GM18502 (cell line): ENCODE measurements around the gene DNAH3.
"Not testable (repeated sequence)": the region's sequence is repeated elsewhere in the genome, so short reads cannot be mapped to it uniquely, and the experiment has no call there.

Source experiments
- ATAC-seq: cut with Tn5 transposase; IDR thresholded peaks from one replicate; pipeline ENCODE4 v1.9.1; 2021; ENCODE audit warnings: mild to moderate bottlenecking; ENCODE audit not compliant: unreplicated experiment, poor library complexity

Gene DNAH3

GRCh38 chr16:21170116-21170515 lies 19.5 kb upstream of the DNAH3 start:
- ATAC-seq: not testable (repeated sequence)

GRCh38 chr16:21169249-21169981 lies 18.8 kb upstream of the DNAH3 start:
- no peak for ATAC-seq

DNA sequence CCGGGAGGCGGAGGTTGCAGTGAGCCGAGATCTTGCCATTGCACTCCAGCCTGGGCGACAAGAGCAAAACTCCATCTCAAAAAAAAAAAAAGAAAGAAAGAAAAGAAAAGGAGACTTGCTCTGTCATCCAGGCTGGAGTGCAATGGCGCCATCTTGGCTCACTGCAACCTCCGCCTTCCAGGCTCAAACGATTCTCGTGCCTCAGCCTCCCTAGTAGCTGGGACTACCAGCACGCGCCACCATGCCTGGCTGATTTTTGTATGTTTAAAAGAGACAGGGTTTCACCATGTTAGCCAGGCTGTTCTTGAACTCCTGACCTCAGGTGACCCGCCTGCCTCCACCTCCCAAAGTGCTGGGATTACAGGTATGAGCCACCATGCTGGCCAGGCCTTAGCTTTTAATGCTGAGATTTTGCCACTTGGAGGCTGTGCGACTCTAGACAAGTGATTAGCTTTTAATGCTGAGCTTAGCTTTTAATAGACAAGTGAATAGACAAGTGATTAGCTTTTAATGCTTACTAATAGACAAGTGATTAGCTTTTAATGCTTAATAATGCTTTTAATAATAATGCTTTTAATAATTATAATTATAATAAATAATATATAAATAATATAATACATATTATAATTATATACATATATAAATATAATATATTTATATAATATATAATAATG lies 17.4 kb upstream of the DNAH3 start:
- ATAC-seq: no peak

- no peak for ATAC-seq
Measured at GRCh38 chr16:21167360-21167759, 16.7 kb upstream of the DNAH3 start.

GRCh38 chr16:21166561-21166961 lies 15.9 kb upstream of the DNAH3 start:
- ATAC-seq: no peak

GRCh38 chr16:21164521-21165168 lies 14.0 kb upstream of the DNAH3 start:
- ATAC-seq: no peak

GRCh38 chr16:21163576-21163975 lies 12.9 kb upstream of the DNAH3 start:
- ATAC-seq: no peak

DNA sequence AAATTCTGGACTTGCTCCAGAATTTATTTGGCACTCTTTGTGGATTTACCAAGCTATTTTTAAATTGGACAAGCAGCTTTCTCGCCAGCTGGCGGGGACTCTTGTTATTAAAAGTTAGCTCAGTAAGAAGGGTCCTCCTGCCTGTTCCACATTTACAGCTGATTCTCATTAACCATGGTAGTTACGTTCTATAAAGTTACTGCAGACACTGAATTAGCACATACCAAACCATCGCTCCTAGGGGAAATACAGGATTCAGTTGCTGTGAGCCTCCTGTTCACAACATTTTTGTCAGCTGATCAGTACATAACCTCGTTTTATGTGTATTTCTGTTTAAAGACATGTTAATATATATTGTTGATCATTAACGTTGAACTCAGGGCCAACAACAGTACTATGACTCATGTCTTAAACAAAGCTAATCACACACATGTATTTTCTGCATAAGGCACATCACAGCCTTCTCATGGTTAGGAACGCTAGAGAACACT lies 12.1 kb upstream of the DNAH3 start:
- ATAC-seq: no peak

- ATAC-seq: no peak
Measured at GRCh38 chr16:21161211-21161610, 10.6 kb upstream of the DNAH3 start.

DNA sequence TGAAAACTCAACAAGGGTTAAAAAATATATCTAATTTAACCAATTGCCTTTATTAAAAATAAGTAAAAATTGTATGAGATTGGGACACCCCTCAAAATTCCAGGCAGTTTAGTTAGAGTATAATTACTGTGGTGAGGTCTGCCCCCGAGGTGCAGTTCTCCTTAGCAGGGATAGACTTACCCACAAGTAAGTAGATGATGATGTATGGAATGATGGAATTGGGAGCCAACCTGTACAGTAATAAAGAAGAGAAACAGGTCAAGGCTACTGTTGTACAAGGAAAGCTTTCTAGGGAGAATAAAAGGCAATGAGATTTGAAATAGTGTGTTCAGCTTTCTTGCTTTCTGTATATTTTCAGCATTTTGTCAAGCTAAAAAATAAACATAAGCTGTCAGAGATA lies 9.6 kb upstream of the DNAH3 start:
- no peak for ATAC-seq

- no peak for ATAC-seq
Measured at GRCh38 chr16:21159281-21159951, 8.8 kb upstream of the DNAH3 start.

- ATAC-seq: peak; percentile 87
Measured at GRCh38 chr16:21158208-21159110, 7.8 kb upstream of the DNAH3 start, which contains the start of gene LDAF1. TSS of gene LDAF1 (plus strand) at chr16:21158674. CDS start at chr16:21161183, 2,509 bp downstream.

- ATAC-seq: no peak
Measured at GRCh38 chr16:21157632-21158031, 7.0 kb upstream of the DNAH3 start.

DNA sequence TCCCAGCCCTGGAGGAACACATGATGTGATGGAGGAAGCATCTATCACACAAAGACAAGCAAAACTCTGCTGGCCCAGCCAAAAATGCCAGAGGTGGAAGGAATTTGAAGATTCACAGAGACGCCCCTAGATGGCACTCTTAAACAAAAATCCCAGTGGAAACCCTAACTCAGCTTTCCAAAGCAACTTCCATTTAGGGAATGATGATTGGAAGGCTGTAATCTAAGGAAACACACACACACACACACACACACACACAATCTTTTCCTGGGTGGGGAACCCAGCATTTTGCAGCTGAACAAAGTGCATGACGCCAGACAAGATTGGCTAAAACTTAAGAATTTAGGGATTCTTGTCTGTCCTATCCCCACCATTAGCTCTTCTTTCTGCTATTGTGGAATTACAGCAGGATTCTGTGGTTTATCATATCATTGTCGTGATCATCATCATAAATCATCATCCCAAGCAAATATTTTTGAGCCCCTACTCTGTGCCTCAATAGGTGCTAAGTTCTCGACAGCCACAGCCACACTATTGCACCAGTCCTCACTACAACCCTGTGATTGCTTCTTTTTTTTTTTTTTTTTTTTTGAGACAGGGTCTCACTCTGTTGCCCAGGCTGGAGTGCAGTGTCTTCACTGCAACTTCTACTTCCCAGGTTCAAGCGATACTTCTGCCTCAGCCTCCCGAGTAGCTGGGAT lies 6.3 kb upstream of the DNAH3 start:
- no peak for ATAC-seq

- ATAC-seq: not testable (repeated sequence)
Measured at GRCh38 chr16:21156011-21156410, 5.4 kb upstream of the DNAH3 start.

DNA sequence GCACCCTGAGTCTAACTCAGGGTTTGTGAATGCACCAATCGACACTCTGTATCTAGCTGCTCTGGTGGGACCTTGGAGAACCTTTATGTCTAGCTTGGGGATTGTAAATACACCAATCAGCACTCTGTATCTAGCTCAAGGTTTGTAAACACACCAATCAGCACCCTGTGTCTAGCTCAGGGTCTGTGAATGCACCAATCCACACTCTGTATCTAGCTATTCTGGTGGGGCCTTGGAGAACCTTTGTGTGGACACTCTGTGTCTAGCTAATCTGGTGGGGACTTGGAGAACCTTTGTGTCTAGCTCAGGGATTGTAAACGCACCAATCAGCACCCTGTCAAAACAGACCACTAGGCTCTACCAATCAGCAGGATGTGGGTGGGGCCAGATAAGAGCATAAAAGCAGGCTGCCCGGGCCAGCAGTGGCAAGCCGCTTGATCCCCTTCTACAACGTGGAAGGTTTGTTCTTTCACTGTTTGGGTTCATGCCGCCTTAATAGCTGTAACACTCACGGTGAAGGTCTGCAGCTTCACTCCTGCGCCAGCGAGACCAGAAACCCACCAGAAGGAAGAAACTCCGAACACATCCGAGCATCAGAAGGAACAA lies 2.6 kb upstream of the DNAH3 start:
- ATAC-seq: not testable (repeated sequence)

DNA sequence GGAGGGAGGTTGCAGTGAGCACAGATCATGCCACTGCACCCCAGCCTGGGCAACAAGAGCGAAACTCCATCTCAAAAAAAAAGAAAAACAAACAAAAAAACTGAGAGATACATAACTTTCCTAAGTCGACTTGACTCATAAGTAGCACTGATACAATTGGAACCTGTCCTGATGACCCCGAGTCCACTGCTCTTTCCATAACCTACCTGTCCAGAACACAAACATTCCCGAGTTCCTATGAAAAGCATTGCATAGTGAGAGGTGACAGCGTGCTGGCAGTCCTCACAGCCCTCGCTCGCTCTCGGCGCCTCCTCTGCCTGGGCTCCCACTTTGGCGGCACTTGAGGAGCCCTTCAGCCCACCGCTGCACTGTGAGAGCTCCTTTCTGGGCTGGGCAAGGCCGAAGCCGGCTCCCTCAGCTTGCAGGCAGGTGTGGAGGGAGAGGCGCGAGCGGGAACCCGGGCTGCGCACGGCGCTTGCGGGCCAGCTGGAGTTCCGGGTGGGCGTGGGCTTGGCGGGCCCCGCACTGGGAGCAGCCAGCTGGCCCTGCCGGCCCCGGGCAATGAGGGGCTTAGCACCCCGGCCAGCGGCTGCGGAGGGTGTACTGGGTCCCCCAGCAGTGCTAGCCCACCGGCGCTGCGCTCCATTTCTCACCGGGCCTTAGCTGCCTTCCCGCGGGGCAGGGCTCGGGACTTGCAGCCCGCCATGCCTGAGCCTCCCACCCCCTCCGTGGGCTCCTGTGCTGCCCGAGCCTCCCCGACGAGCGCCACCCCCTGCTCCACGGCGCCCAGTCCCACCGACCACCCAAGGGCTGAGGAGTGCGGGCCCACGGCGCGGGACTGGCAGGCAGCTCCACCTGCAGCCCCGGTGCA lies 1.7 kb upstream of the DNAH3 start:
- ATAC-seq: not testable (repeated sequence)

DNA sequence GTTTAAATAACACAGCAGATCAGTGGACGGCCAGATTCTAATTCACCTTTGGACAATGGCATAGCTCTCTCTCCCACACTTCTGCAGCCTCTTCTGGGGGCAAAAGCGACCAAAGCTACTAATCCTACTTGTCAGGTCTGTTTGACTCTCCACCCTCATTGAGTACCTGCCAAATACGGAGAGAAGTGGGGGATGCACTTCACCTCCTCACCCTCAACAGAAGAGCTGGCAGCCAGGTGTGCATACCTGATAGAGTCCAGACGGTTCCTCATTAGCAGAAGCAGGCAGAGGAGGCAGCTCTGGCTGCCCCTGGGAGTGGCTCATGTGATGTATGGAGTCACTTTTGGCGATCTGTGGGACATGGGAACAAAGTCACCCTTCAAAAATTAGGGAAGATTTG lies 4.9 kb downstream of the DNAH3 start:
- ATAC-seq: no peak
